ENCODE data around the gene COL27A1.

- TF ChIP-seq FOS (IDR thresholded peaks at IDR 0.05; ENCODE audit: borderline replicate concordance, insufficient read depth, low read length) (no peak), POLR2A (IDR thresholded peaks at IDR 0.05; ENCODE audit: low read depth, low read length) (no peak)
- TF ChIP-seq, protein P1, sequence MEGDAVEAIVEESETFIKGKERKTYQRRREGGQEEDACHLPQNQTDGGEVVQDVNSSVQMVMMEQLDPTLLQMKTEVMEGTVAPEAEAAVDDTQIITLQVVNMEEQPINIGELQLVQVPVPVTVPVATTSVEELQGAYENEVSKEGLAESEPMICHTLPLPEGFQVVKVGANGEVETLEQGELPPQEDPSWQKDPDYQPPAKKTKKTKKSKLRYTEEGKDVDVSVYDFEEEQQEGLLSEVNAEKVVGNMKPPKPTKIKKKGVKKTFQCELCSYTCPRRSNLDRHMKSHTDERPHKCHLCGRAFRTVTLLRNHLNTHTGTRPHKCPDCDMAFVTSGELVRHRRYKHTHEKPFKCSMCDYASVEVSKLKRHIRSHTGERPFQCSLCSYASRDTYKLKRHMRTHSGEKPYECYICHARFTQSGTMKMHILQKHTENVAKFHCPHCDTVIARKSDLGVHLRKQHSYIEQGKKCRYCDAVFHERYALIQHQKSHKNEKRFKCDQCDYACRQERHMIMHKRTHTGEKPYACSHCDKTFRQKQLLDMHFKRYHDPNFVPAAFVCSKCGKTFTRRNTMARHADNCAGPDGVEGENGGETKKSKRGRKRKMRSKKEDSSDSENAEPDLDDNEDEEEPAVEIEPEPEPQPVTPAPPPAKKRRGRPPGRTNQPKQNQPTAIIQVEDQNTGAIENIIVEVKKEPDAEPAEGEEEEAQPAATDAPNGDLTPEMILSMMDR (IDR thresholded peaks at IDR 0.05; ENCODE audit: extremely low read depth in 1 of 2, insufficient read depth in 1 of 2, low read depth in 1 of 2, low read length in 2 of 2): no peak
Measured at GRCh38 chr9:114335745-114336144, 180.4 kb downstream of the COL27A1 start.

Data from endothelial cell of umbilical vein (primary cell).